Calu3 (cell line): ENCODE measurements around the gene CIDEB. TPM values are rescaled to one million over a fixed set of nuclear protein-coding genes. Genes with fewer than 3 reads are reported as not detected.
"Not testable (repeated sequence)": the region's sequence is repeated elsewhere in the genome, so short reads cannot be mapped to it uniquely, and the experiment has no call there.

Experiments used
- BruUV-seq: library from RNA; stranded (reverse); fragments of 400-500 nt; replicated peaks from 2 replicates; lab custom pipeline; 2021; lab: Mats Ljungman, UMichigan
- CTCF ChIA-PET: fragments of 300-600 bp; sonication (Branson Sonifier 250); formaldehyde crosslinking; loops from one replicate; lab custom pipeline; 2022; ENCODE audit warnings: antibody characterized with exemption; lab: Charles Lee
- DNase-seq: peaks from one replicate; pipeline ENCODE4 v3.0.0; 2022
- H3K27ac Mint-ChIP-seq: one replicate; pipeline ENCODE4 v1.8.0; 2022; ENCODE audit warnings: mixed read lengths; ENCODE audit not compliant: unreplicated experiment
- H3K27me3 Mint-ChIP-seq: one replicate; pipeline ENCODE4 v1.8.0; 2022; ENCODE audit warnings: mixed read lengths; ENCODE audit not compliant: unreplicated experiment
- H3K36me3 Mint-ChIP-seq: one replicate; pipeline ENCODE4 v1.8.0; 2022; ENCODE audit warnings: mild to moderate bottlenecking, moderate library complexity, mixed read lengths; ENCODE audit not compliant: insufficient read depth, unreplicated experiment
- H3K4me1 Mint-ChIP-seq: one replicate; pipeline ENCODE4 v1.8.0; 2022; ENCODE audit warnings: mild to moderate bottlenecking, low read depth, mixed read lengths; ENCODE audit not compliant: unreplicated experiment
- H3K4me3 Mint-ChIP-seq: one replicate; pipeline ENCODE4 v1.8.0; 2022; ENCODE audit warnings: mild to moderate bottlenecking, low read depth, moderate library complexity, mixed read lengths; ENCODE audit not compliant: unreplicated experiment
- H3K9me3 Mint-ChIP-seq: one replicate; pipeline ENCODE4 v1.8.0; 2022; ENCODE audit warnings: low read depth, mixed read lengths; ENCODE audit not compliant: unreplicated experiment
- intact Hi-C: fragments of 100-400 bp; cut with micrococcal nuclease; formaldehyde crosslinking; loops from one replicate; pipeline ENCODE4 v1.10.0; 2022; ENCODE audit not compliant: unreplicated experiment
- total RNA-seq: library from RNA; stranded (reverse); gene quantifications from 2 replicates; pipeline ENCODE4 v1.2.3, GENCODE V29; 2022
- TF ChIP-seq, protein P1 (sequence below): fragments of 200-600 bp; IDR thresholded peaks from one replicate; pipeline ENCODE4 v1.8.0; 2022; ENCODE audit warnings: antibody characterized with exemption; ENCODE audit not compliant: unreplicated experiment

CIDEB gene
- total RNA-seq, 1 experiment from 2014 or later: not detected

- intact Hi-C loops: loop anchor here (1.0 kb wide), 1 partner anchor 108 kb away; no protein-coding TSS in a partner anchor
- peaks cover 12% of the 10 kb centered on the region for H3K4me1 Mint-ChIP-seq
- H3K27ac Mint-ChIP-seq, H3K4me3 Mint-ChIP-seq, H3K27me3 Mint-ChIP-seq, H3K36me3 Mint-ChIP-seq, H3K9me3 Mint-ChIP-seq, BruUV-seq: not testable (repeated sequence)
- peak; percentile 56 for DNase-seq
- TF ChIP-seq, protein P1, sequence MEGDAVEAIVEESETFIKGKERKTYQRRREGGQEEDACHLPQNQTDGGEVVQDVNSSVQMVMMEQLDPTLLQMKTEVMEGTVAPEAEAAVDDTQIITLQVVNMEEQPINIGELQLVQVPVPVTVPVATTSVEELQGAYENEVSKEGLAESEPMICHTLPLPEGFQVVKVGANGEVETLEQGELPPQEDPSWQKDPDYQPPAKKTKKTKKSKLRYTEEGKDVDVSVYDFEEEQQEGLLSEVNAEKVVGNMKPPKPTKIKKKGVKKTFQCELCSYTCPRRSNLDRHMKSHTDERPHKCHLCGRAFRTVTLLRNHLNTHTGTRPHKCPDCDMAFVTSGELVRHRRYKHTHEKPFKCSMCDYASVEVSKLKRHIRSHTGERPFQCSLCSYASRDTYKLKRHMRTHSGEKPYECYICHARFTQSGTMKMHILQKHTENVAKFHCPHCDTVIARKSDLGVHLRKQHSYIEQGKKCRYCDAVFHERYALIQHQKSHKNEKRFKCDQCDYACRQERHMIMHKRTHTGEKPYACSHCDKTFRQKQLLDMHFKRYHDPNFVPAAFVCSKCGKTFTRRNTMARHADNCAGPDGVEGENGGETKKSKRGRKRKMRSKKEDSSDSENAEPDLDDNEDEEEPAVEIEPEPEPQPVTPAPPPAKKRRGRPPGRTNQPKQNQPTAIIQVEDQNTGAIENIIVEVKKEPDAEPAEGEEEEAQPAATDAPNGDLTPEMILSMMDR: peak; percentile 46
- CTCF ChIA-PET: interaction anchor here (0.6 to 2.6 kb wide), 2 partner anchors 104 to 115 kb away, joined by 3 to 12 read pairs; no protein-coding TSS in a partner anchor
Observed at GRCh38 chr14:24327914-24328313, 20.1 kb upstream of the CIDEB start.

DNA sequence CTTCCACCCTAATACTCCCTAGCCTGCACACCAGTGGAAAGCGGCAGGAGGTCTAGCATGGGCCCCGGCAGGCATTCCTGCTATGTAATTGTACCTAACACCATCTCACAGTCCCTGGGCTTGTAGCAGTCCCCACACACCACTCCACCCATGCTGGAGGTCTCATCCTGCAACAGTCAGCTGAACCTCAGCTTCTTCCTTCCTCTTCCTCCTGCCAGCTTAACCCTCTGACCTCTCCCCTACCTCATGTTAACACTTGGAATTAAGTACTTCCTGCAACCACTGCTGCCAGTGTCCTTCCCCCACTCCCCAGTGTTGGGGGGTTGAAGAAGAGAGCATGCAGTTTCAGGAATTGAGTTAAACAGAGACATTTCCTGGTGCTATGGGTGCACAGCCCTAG lies 19.5 kb upstream of the CIDEB start:
- no peak overlapping the region for H3K27ac Mint-ChIP-seq
- H3K4me1 Mint-ChIP-seq: peaks cover 6% of the 10 kb centered on the region
- CTCF ChIA-PET: interaction anchor here (0.6 to 2.6 kb wide), 4 partner anchors 19 to 110 kb away, joined by 3 to 12 read pairs (median 6); partner anchors contain the start of genes CIDEB and TINF2
- no peak for DNase-seq
- intact Hi-C loops: no loop called here
- H3K36me3 Mint-ChIP-seq: peaks cover 2% of the 10 kb centered on the region
- BruUV-seq: no TSS peak
- H3K4me3 Mint-ChIP-seq: no peak overlapping the region
- peaks cover 16% of the 10 kb centered on the region for H3K27me3 Mint-ChIP-seq
- no peaks in the 10 kb centered on the region for H3K9me3 Mint-ChIP-seq
- TF ChIP-seq, protein P1: no peak

DNA sequence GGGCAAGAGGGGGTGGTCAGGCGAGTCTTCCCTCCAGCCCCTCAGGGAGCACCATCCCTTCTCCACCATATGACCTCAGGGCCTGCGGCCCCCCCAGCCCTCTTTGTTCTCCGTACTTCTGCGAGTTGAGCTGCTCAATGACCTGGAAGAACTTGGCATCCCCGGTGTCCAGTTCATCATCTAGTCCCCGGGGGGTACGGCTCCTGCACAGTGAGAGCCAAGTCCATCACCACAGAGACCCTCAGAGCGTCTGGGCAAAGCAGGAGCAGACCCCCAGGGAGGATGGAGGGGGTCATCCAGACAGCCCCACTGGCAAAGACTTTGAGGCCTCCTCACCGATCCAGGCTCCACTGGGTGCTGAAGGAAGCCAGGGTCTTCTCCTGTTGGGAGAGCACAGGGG lies 18.2 kb upstream of the CIDEB start:
- no TSS peak for BruUV-seq
- H3K27ac Mint-ChIP-seq: no peak overlapping the region
- intact Hi-C loops: no loop called here
- CTCF ChIA-PET: no interaction called here
- DNase-seq: no peak
- TF ChIP-seq, protein P1: no peak
- no peaks in the 10 kb centered on the region for H3K9me3 Mint-ChIP-seq
- no peaks in the 10 kb centered on the region for H3K4me1 Mint-ChIP-seq
- no peaks in the 10 kb centered on the region for H3K36me3 Mint-ChIP-seq
- H3K27me3 Mint-ChIP-seq: peaks cover 24% of the 10 kb centered on the region
- H3K4me3 Mint-ChIP-seq: no peak overlapping the region

- no peaks in the 10 kb centered on the region for H3K36me3 Mint-ChIP-seq
- H3K27me3 Mint-ChIP-seq: peaks cover 30% of the 10 kb centered on the region
- BruUV-seq: no TSS peak
- no peaks in the 10 kb centered on the region for H3K9me3 Mint-ChIP-seq
- no peak overlapping the region for H3K4me3 Mint-ChIP-seq
- intact Hi-C loops: no loop called here
- H3K27ac Mint-ChIP-seq: no peak overlapping the region
- no peak for DNase-seq
- CTCF ChIA-PET: interaction anchor here (0.9 kb wide), 1 partner anchor 17 kb away, joined by 4 read pairs; no protein-coding TSS in a partner anchor
- TF ChIP-seq, protein P1: no peak
- no peaks in the 10 kb centered on the region for H3K4me1 Mint-ChIP-seq
Observed at GRCh38 chr14:24325041-24325530, 17.3 kb upstream of the CIDEB start.
